HEK293 (cell line): Measurements from ENCODE around the gene MRPS18A.

Experiments used
- CTCF ChIA-PET: fragments of 350-600 bp; formaldehyde crosslinking; extraction: SDS; loops from one replicate; lab custom pipeline; 2021; ENCODE audit warnings: antibody characterized with exemption; lab: Yijun Ruan, JAX
- POLR2A ChIA-PET: fragments of 300-600 bp; formaldehyde crosslinking; extraction: SDS; loops from one replicate; lab custom pipeline; 2020; ENCODE audit warnings: antibody characterized with exemption, inconsistent platforms; lab: Yijun Ruan, JAX
- H3K27ac ChIP-seq: fragments of 200-500 bp; sonication (Bioruptor generic); 2 replicates; pipeline ENCODE4 v1.5.1; 2014; ENCODE audit warnings: low read depth, low read length, control low read depth, inconsistent platforms; ENCODE audit errors: extremely low read depth
- H3K36me3 ChIP-seq, 2 experiments: fragments of 200-500 bp in 1 of 2; sonication (Bioruptor generic) in 1 of 2; 1 replicate in 1 of 2; 2 replicates in 1 of 2; pipeline ENCODE4 v1.5.1; 2014 to 2017; ENCODE audit warnings: inconsistent platforms in 2 of 2, low read length in 2 of 2; ENCODE audit not compliant: control insufficient read depth in 2 of 2, insufficient read depth in 1 of 2
- H3K4me1 ChIP-seq: fragments of 200-500 bp; sonication (Bioruptor generic); 2 replicates; pipeline ENCODE4 v1.5.1; 2014; ENCODE audit warnings: mild to moderate bottlenecking, low read length, inconsistent platforms; ENCODE audit not compliant: control insufficient read depth, insufficient read depth
- H3K4me3 ChIP-seq: 2 replicates; pipeline ENCODE4 v1.5.1; 2011; ENCODE audit warnings: low read depth, mild to moderate bottlenecking, control low read depth, low read length, moderate library complexity
- H3K9me3 ChIP-seq: fragments of 200-500 bp; sonication (Bioruptor generic); 2 replicates; pipeline ENCODE4 v1.5.1; 2014; ENCODE audit warnings: low read depth, low read length, inconsistent platforms; ENCODE audit not compliant: control insufficient read depth, insufficient read depth
- BCL11B ChIP-seq: fragments of 450-650 bp; formaldehyde crosslinking; IDR thresholded peaks from 2 replicates; pipeline ENCODE4 v1.5.1; 2016; ENCODE audit warnings: low read depth, missing biosample characterization, missing genetic modification characterization
- IKZF3 ChIP-seq: fragments of 450-650 bp; IDR thresholded peaks from 2 replicates; pipeline ENCODE4 v1.5.0; 2018; ENCODE audit warnings: missing biosample characterization, mild to moderate bottlenecking, missing genetic modification characterization, moderate library complexity
- MEIS1 ChIP-seq: sonication (generic); formaldehyde crosslinking; IDR thresholded peaks from 2 replicates; pipeline ENCODE4 v1.8.1; 2022; ENCODE audit warnings: missing genetic modification reagents, mild to moderate bottlenecking, borderline replicate concordance
- RBAK ChIP-seq: fragments of 450-650 bp; formaldehyde crosslinking; IDR thresholded peaks from 2 replicates; pipeline ENCODE4 v1.5.1; 2016; ENCODE audit warnings: missing biosample characterization, missing genetic modification characterization
- SCRT1 ChIP-seq: fragments of 450-650 bp; formaldehyde crosslinking; IDR thresholded peaks from 2 replicates; pipeline ENCODE4 v1.5.1; 2016; ENCODE audit warnings: missing biosample characterization, missing genetic modification characterization, borderline replicate concordance
- ZBTB48 ChIP-seq: fragments of 450-650 bp; formaldehyde crosslinking; IDR thresholded peaks from 2 replicates; pipeline ENCODE4 v1.5.1; 2016; ENCODE audit warnings: missing biosample characterization, missing genetic modification characterization
- ZNF133 ChIP-seq: fragments of 450-650 bp; formaldehyde crosslinking; IDR thresholded peaks from 2 replicates; pipeline ENCODE4 v1.5.1; 2016; ENCODE audit warnings: missing biosample characterization, missing genetic modification characterization
- ZNF157 ChIP-seq: fragments of 450-650 bp; formaldehyde crosslinking; IDR thresholded peaks from 2 replicates; pipeline ENCODE4 v1.5.1; 2016; ENCODE audit warnings: missing biosample characterization, missing genetic modification characterization
- ZNF16 ChIP-seq: fragments of 450-650 bp; formaldehyde crosslinking; IDR thresholded peaks from 2 replicates; pipeline ENCODE4 v1.5.1; 2016; ENCODE audit warnings: low read depth, missing biosample characterization, missing genetic modification characterization
- ZNF239 ChIP-seq: fragments of 450-650 bp; formaldehyde crosslinking; IDR thresholded peaks from 2 replicates; pipeline ENCODE4 v1.5.1; 2016; ENCODE audit warnings: missing biosample characterization, missing genetic modification characterization
- ZNF664 ChIP-seq: fragments of 450-650 bp; formaldehyde crosslinking; IDR thresholded peaks from 2 replicates; pipeline ENCODE4 v1.5.1; 2016; ENCODE audit warnings: missing biosample characterization, missing genetic modification characterization
- TF ChIP-seq, protein P1 (sequence below): fragments of 450-650 bp; formaldehyde crosslinking; IDR thresholded peaks from 2 replicates; pipeline ENCODE4 v1.5.1; 2016; ENCODE audit warnings: missing biosample characterization, missing genetic modification characterization
- TF ChIP-seq, protein P2 (sequence below): fragments of 450-650 bp; formaldehyde crosslinking; IDR thresholded peaks from 2 replicates; pipeline ENCODE4 v1.5.1; 2016; ENCODE audit warnings: missing biosample characterization, missing genetic modification characterization
- TF ChIP-seq, protein P3 (sequence below): fragments of 450-650 bp; formaldehyde crosslinking; IDR thresholded peaks from 2 replicates; pipeline ENCODE4 v1.5.1; 2016; ENCODE audit warnings: missing biosample characterization, missing genetic modification characterization
- TF ChIP-seq, protein P4 (sequence below): fragments of 450-650 bp; formaldehyde crosslinking; IDR thresholded peaks from 2 replicates; pipeline ENCODE4 v1.5.1; 2017; ENCODE audit warnings: missing biosample characterization, missing genetic modification characterization

MRPS18A gene

DNA sequence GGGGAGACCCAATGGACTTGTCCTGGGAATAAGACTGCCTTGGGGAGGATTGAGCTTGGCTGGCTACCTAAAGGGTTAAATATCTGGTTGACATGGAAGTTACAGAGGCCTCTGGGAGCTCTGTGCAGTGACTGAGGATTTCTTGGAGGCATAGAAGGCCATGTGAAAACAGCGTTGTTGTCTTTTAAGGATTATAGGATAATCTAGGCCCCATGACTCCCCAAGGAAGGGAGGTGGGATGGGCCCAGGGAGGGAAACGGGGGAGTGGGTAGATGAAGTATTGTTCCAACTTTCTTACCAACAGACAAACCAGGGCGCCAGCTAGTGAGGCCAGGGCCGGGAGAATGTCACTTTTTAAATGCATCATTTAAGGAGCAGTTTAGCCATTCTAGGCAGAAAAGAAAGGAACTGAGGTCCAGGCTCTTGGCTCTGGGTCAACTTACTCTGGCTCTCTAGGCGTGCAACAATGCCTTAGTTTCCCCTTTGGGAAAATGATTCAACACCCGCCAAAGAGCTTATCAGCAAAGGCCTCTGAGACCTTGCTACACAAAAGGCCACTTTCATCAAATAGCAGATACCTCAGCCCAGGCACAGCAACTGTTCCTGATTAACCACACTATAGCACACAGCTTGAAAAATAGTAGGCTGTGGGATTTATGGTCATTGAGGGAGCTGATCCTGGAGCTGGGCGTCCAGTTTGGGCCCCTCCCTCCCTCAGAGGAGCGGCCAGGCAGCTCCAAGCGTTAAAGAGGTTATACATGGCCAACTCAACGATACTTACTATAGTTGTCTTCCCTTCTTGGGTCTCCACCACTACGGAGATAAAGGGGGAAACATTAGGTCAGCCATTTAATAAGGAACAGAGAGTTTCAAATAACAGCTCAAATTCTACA lies 7.0 kb downstream of the MRPS18A start:
- H3K36me3 ChIP-seq, result peaks cover 13 to 84% of the 10 kb centered on the region in 2 experiments
- POLR2A ChIA-PET, result interaction anchor here (0.7 to 1.0 kb wide), 2 partner anchors 9 to 635 kb away, joined by 3 to 4 read pairs; no protein-coding TSS in a partner anchor

DNA sequence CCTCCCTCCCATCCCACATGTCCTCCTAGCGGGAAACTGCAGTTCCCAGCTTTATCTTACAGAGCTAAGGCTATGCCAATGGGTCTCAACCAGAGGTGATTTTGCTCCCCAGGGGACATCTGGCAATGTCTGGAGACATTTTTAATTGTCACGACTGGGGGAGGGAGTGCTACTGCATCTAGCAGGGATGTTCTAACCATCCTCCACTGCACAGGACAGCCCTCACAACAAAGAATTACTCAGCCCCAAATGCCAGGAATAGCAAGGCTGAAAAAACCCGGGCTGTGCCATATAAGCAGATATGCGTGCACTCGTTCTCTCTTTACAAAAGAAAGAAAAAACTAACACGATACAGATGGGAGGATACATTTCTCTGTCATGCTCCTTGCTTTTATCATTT lies 8.5 kb downstream of the MRPS18A start:
- CTCF ChIA-PET, result interaction anchor here (2.9 kb wide), 1 partner anchor 11 kb away, joined by 11 read pairs; no protein-coding TSS in a partner anchor
- peaks cover 13 to 95% of the 10 kb centered on the region in 2 experiments for H3K36me3 ChIP-seq

More for the DNA sequence above, 7.0 kb downstream of the MRPS18A start:
- Histone ChIP-seq H3K9me3 (no peaks in the 10 kb centered on the region), H3K4me1 (peaks cover 18% of the 10 kb centered on the region), H3K27ac (no peak overlapping the region), H3K4me3 (no peak overlapping the region)
- TF ChIP-seq ZNF16 (tag by site-specific recombination), result no peak
- TF ChIP-seq, protein P1, sequence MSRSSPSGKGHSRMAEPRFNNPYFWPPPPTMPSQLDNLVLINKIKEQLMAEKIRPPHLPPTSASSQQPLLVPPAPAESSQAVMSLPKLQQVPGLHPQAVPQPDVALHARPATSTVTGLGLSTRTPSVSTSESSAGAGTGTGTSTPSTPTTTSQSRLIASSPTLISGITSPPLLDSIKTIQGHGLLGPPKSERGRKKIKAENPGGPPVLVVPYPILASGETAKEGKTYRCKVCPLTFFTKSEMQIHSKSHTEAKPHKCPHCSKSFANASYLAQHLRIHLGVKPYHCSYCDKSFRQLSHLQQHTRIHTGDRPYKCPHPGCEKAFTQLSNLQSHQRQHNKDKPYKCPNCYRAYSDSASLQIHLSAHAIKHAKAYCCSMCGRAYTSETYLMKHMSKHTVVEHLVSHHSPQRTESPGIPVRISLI (tag by site-specific recombination), result no peak
- no peak for TF ChIP-seq MEIS1 (CRISPR knock-in tag)
- TF ChIP-seq SCRT1 (tag by site-specific recombination), result no peak
- TF ChIP-seq ZBTB48 (tag by site-specific recombination), result no peak
- TF ChIP-seq ZNF239 (tag by site-specific recombination), result no peak
- CTCF ChIA-PET, result interaction anchor here (0.6 to 11.6 kb wide), 5 partner anchors 12 to 353 kb away, joined by 3 to 101 read pairs (median 3); no protein-coding TSS in a partner anchor

DNA sequence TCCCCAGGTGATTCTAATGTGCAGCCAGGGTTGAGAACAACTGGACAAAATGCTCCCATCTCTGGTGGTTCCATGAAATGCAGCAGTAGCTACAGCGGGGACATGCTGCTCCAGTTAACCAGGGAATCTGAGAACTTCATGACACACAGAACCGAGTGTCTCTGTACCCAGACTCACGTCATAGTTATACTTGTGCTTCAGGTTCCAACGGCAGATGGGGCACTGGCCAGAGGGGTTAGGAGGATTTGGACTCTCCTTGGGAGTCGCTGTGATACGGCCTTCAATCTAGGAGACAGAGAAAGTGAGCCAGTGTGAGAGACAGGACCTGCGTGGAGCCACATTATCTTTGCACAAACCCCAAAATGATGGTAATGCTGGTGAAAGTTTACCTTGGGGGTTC lies 9.2 kb downstream of the MRPS18A start:
- CTCF ChIA-PET, result interaction anchor here (0.7 to 2.9 kb wide), 3 partner anchors 9 to 136 kb away, joined by 3 to 11 read pairs (median 4); no protein-coding TSS in a partner anchor

More for the DNA sequence above, 8.5 kb downstream of the MRPS18A start:
- Histone ChIP-seq H3K9me3 (no peaks in the 10 kb centered on the region), H3K4me1 (peaks cover 15% of the 10 kb centered on the region), H3K4me3 (no peak overlapping the region), H3K27ac (no peak overlapping the region)
- no peak for TF ChIP-seq ZNF664 (tag by site-specific recombination)
- TF ChIP-seq IKZF3, result no peak
- TF ChIP-seq, protein P2, sequence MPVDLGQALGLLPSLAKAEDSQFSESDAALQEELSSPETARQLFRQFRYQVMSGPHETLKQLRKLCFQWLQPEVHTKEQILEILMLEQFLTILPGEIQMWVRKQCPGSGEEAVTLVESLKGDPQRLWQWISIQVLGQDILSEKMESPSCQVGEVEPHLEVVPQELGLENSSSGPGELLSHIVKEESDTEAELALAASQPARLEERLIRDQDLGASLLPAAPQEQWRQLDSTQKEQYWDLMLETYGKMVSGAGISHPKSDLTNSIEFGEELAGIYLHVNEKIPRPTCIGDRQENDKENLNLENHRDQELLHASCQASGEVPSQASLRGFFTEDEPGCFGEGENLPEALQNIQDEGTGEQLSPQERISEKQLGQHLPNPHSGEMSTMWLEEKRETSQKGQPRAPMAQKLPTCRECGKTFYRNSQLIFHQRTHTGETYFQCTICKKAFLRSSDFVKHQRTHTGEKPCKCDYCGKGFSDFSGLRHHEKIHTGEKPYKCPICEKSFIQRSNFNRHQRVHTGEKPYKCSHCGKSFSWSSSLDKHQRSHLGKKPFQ (tag by site-specific recombination), result no peak
- POLR2A ChIA-PET, result interaction anchor here (1.3 to 1.7 kb wide), 2 partner anchors 24 to 50 kb away, joined by 3 to 4 read pairs; partner anchors contain the start of gene GTPBP2

More for the DNA sequence above, 9.2 kb downstream of the MRPS18A start:
- no peaks in the 10 kb centered on the region for H3K9me3 ChIP-seq
- peaks cover 8% of the 10 kb centered on the region; the same call in 1 of the 2 replicates for H3K4me1 ChIP-seq
- no peak overlapping the region for H3K27ac ChIP-seq
- POLR2A ChIA-PET, result interaction anchor here (1.3 to 1.7 kb wide), 2 partner anchors 25 to 49 kb away, joined by 3 to 4 read pairs; partner anchors contain the start of gene GTPBP2
- TF ChIP-seq RBAK (tag by site-specific recombination), result no peak
- no peak for TF ChIP-seq ZNF157
- no peak for TF ChIP-seq ZNF133
- TF ChIP-seq, protein P3, sequence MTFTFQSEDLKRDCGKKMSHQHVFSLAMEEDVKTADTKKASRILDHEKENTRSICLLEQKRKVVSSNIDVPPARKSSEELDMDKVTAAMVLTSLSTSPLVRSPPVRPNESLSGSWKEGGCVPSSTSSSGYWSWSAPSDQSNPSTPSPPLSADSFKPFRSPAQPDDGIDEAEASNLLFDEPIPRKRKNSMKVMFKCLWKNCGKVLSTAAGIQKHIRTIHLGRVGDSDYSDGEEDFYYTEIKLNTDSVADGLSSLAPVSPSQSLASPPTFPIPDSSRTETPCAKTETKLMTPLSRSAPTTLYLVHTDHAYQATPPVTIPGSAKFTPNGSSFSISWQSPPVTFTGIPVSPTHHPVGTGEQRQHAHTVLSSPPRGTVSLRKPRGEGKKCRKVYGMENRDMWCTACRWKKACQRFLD (tag by site-specific recombination), result no peak
- TF ChIP-seq, protein P4, sequence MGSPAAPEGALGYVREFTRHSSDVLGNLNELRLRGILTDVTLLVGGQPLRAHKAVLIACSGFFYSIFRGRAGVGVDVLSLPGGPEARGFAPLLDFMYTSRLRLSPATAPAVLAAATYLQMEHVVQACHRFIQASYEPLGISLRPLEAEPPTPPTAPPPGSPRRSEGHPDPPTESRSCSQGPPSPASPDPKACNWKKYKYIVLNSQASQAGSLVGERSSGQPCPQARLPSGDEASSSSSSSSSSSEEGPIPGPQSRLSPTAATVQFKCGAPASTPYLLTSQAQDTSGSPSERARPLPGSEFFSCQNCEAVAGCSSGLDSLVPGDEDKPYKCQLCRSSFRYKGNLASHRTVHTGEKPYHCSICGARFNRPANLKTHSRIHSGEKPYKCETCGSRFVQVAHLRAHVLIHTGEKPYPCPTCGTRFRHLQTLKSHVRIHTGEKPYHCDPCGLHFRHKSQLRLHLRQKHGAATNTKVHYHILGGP (tag by site-specific recombination), result no peak
- no peak for TF ChIP-seq BCL11B
- TF ChIP-seq, all 188 proteins: peak for 0
- Histone ChIP-seq H3K4me3 (no peak overlapping the region), H3K36me3 (peaks cover 13 to 100% of the 10 kb centered on the region in 2 experiments)
